ENCODE measurements around the gene PRDM12. TPM values are rescaled to one million over a fixed set of nuclear protein-coding genes. Genes with fewer than 3 reads are reported as not detected.
A peak's percentile ranks its signal among the peaks of the same experiment; 100 is the strongest.

PRDM12 gene
- total RNA-seq, 4 donors from 2014 or later: not detected

DNA sequence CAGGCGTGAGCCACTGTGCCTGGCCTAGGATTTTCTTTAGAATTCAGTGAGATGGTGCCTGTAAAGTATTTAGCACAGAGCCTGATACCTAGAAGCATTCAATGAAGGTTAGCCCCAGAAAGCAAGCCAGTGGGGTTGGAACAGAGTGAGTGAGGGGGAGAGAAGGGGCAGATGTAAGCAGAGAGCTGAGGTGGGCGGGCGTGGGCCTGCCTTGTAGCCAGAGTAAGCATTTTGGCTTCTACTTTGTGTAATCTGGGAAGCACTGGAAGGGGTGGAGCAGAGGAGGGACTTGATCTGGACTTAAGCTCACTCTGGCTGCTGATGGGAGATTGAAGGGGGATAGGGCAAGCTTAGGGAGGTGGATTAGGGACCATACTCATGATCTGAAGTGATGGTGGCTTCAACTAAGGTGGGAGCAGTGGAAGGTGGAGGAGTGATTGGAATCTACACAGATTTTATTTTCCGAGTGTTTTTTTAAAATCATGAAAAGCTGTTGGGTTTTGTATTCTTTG, 31.8 kb downstream of the PRDM12 start:
- TF ChIP-seq, protein P1, sequence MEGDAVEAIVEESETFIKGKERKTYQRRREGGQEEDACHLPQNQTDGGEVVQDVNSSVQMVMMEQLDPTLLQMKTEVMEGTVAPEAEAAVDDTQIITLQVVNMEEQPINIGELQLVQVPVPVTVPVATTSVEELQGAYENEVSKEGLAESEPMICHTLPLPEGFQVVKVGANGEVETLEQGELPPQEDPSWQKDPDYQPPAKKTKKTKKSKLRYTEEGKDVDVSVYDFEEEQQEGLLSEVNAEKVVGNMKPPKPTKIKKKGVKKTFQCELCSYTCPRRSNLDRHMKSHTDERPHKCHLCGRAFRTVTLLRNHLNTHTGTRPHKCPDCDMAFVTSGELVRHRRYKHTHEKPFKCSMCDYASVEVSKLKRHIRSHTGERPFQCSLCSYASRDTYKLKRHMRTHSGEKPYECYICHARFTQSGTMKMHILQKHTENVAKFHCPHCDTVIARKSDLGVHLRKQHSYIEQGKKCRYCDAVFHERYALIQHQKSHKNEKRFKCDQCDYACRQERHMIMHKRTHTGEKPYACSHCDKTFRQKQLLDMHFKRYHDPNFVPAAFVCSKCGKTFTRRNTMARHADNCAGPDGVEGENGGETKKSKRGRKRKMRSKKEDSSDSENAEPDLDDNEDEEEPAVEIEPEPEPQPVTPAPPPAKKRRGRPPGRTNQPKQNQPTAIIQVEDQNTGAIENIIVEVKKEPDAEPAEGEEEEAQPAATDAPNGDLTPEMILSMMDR (IDR thresholded peaks at IDR 0.05): no peak
- DNase-seq (ENCODE audit: low spot score) (no peak), ATAC-seq (ENCODE audit: low FRiP score) (no peak)

DNA sequence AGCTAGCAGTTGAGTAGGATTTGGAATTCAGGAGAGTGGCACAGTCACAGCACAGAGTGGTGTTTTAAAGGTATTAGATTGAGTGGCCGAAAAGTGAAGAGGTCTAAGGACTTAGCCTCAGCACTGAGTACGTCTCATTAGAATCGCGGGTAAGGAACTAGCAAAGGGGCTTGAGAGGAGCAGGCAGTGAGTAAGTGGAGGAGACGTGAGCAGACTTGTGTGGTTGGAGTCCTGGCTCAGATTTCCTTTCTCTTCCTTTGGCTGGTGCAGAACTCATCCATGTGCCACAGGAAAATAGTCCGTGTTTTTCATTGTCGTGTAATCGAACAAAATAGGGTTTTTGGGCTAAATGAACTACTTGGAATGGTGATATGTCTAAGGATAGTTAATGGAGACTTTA, 32.6 kb downstream of the PRDM12 start:
- TF ChIP-seq, protein P1 (IDR thresholded peaks at IDR 0.05): no peak
- no peak for ATAC-seq (ENCODE audit: low FRiP score)
- DNase-seq (ENCODE audit: low spot score): no peak

DNA sequence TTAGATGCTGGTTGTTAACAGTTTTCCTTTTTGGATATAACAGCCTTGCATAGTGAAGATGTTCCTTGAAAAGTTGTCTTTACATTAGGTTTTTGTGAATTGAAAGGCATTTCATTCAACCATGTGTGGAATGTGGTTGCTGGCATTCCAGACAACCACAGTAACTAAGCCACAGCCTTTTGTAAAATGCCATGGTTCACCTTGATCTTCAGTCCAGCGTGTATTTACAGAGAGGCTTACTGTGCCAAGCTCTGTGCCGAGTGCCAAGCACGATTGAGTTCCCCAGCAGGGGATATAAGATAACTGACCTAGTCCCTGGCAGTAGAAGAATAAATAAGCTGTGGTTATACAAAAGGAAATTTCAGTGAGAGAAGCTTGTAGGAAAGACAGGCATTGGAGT, 34.1 kb downstream of the PRDM12 start:
- DNase-seq (ENCODE audit: low spot score): no peak
- no peak for ATAC-seq (ENCODE audit: low FRiP score)
- TF ChIP-seq, protein P1 (IDR thresholded peaks at IDR 0.05): no peak

DNA sequence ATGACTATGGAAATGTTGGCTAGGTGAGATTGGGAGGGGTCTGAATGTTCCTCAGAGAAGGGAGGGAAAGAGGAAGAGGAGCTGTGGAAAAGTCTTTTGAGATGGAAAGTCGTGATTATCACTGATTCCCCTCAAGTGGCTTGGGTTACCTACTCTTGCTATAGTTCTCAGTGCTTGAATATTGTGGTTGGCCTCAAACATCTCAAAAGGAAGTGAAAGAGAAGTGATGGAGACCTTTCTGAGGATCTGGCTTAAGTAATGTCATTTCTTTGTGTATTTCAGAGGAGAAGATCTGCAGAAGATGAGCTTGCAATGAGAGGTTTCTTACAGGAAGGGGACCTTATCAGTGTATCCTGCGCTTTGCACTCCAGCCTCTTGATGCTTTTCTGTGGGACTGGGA, 34.7 kb downstream of the PRDM12 start:
- DNase-seq (ENCODE audit: low spot score) (no peak), ATAC-seq (ENCODE audit: low FRiP score) (no peak)
- TF ChIP-seq, protein P1 (IDR thresholded peaks at IDR 0.05): no peak

DNA sequence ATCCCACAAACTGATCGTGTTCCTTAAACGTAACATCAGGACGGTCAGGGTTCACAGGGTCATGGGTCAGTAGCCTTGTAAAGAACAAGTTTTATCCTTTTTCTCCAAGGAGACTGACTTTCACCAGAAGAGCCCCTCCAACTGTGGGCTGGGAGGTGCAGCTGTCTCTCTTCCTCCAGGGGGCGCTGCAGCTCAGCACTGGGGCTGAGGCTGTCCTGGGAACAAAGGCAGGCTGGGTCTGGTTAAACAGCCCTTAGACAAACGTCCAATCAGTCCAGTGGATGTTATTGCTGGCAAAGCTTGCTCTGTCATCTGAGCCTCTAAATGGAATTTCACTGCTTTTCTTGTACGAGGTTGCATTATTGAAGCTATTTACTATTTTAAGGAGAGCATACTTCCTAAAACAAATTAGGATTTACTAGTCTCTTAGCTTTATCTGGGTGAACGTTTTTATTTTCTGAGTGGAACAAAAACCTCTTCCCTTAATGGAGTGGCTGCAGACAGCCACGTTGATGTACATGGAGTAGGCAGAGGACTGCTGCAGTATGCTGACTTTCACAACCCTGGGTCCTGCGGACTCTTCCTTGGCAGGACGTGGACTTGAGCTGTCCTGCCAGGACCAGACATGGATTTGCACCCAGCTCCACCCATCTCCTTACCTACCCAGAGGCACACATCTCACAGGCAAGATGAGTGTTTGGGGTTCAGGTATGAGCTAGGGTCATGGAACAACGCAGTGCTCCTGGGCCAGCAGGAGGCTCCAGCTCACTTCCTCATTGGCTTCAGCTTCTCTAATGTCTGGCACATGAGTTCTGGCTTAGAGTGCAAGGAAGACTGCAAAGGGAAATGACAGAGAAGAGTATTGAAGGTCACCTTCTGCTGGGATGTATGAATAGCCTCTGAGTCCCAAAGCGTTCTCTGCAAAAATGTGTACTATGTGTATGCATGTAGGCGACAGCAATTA, 36.9 kb downstream of the PRDM12 start:
- TF ChIP-seq, protein P1 (IDR thresholded peaks at IDR 0.05): peak in 1 of 3 donors; percentile 27
- DNase-seq (ENCODE audit: low spot score) (peak; percentile 64), ATAC-seq (ENCODE audit: low FRiP score) (peak; percentile 58)

DNA sequence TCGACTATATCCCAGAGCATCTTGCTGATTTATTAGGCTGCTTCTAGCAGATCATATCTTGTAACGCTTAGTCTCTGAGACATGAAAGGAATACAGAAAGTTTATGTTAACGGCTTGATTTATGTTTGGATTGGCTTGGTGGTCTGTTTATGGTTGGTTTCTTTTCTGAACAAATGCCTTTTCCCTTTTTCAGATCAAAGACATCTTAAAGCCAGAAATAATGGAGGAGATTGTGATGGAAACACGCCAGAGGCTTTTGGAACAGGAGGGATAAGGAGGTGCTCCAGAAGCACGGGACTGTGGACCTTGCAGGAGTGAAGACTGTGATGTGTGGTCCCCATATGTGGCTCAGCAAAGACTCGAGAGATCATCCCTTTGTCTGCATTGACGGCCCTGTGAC, 39.1 kb downstream of the PRDM12 start:
- TF ChIP-seq, protein P1 (IDR thresholded peaks at IDR 0.05): no peak
- DNase-seq (ENCODE audit: low spot score) (no peak), ATAC-seq (ENCODE audit: low FRiP score) (no peak)

Measured in omental fat pad (tissue), 4 donors.